HUES64 (cell line): Measurements from ENCODE around the gene PGAM2.

Experiments used
- H3K27ac ChIP-seq: 2 replicates; pipeline ENCODE4 v1.7.0; 2013; ENCODE audit warnings: low read depth, low read length, inconsistent platforms
- H3K27me3 ChIP-seq: 2 replicates; pipeline ENCODE4 v1.6.1; 2013; ENCODE audit warnings: mild to moderate bottlenecking, low read length; ENCODE audit not compliant: insufficient read depth
- H3K36me3 ChIP-seq: 2 replicates; pipeline ENCODE4 v1.6.1; 2013; ENCODE audit warnings: mild to moderate bottlenecking, low read length; ENCODE audit not compliant: insufficient read depth
- H3K4me1 ChIP-seq: 2 replicates; pipeline ENCODE4 v1.6.1; 2013; ENCODE audit warnings: mild to moderate bottlenecking, low read length, moderate library complexity; ENCODE audit not compliant: insufficient read depth
- H3K4me3 ChIP-seq: 2 replicates; pipeline ENCODE4 v1.5.1; 2013; ENCODE audit warnings: mild to moderate bottlenecking, low read length, moderate library complexity
- H3K9ac ChIP-seq: 2 replicates; pipeline ENCODE4 v1.6.1; 2013; ENCODE audit warnings: mild to moderate bottlenecking, low read depth, low read length
- H3K9me3 ChIP-seq: 2 replicates; pipeline ENCODE4 v1.6.1; 2013; ENCODE audit warnings: low read depth, low read length; ENCODE audit not compliant: insufficient read depth
- WGBS: fragments of 150-250, 120-280 bp; methylation state at CpG from one replicate; pipeline ENCODE4 v1.1.7; 2013; ENCODE audit warnings: missing lambda C conversion rate; 5-methylcytosine and 5-hydroxymethylcytosine counted together

PGAM2 gene

DNA sequence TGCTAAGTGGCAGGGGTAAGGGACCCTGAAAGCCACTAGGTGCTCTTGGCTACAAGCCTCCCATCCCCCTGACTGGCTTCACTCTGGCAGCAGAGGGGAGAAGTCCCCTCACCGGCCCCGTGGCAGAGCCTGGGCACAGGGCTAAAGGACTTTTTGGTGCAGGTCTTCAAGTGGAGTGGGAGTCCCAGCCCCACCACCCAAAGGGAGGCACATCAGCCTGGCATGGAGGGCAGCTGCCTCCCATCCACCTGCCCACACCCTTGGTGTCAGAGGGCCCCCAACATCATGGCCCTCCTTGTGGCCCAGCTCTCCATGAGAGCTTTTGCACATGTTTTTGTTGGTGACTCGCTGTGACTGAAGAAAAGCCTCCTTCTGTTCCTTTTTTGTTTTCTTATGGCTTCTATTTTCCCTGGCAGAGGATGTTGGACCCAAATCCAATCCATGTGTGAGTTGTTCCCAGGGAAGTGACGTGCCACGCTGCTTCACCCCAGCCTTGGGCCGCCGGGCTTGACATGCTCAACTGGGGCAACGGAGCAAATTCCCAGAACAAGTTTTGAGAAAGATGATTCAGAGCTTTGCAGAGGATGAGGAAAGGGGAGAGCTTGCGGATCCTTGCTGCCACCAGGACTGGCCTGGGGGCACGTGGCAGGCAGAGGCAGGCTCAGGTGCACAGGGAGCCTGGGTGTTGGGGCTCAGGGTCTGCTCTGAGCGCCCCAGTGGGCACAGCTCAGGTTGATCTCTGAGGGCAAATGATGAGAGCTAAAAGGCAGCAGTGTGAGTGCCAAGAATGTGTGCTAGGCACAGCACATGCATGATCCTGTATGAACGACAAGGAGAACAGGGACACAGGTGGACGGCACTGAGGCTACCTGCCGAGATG is 36.8 kb upstream of the PGAM2 start:
- Histone ChIP-seq H3K27ac (no peak overlapping the region), H3K36me3 (no peaks in the 10 kb centered on the region; the same call in 1 of the 2 replicates), H3K9me3 (no peaks in the 10 kb centered on the region), H3K4me1 (peaks cover 10% of the 10 kb centered on the region; the same call in 1 of the 2 replicates), H3K9ac (no peak overlapping the region), H3K27me3 (peaks cover 20% of the 10 kb centered on the region), H3K4me3 (no peak overlapping the region)
- WGBS, result 88% methylated on average over 14 of the region's 14 CpGs

DNA sequence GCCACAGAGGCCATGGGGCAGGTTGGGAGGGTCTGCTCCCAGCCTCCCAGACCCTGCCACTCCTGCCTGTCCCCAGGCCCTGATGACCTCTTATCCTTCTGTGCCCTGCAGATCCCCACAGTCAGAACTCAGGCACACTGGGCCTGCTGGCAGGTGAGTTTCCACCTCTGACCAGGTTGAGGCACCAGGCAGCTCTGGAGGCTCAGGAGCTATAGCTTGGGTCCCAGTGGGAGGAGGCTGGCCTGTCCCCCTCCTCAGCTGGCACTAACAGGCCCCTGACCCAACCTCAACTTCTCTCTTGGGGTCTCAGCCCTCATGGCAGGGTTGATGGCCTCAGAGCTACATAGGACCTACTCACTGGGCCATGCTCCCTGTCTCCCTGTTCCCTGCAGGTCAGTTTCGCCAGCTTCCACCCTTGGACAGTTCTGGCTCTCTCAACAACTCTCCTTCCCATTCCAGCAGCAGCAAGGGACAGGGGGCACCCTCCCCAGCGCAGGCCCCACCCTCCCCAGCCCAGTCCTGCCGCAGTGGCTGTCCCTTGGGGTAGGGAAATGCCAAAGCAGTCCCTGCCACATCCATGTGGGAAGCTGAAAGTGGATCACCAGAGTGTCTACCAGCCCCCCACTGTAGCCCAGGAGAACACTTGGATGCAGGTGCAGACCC is 36.1 kb upstream of the PGAM2 start:
- no peak overlapping the region for H3K9ac ChIP-seq
- peaks cover 20% of the 10 kb centered on the region for H3K27me3 ChIP-seq
- H3K4me1 ChIP-seq, result peaks cover 10% of the 10 kb centered on the region; the same call in 1 of the 2 replicates
- H3K36me3 ChIP-seq, result no peaks in the 10 kb centered on the region
- no peaks in the 10 kb centered on the region for H3K9me3 ChIP-seq
- 85% methylated on average over 3 of the region's 3 CpGs for WGBS
- H3K27ac ChIP-seq, result no peak overlapping the region
- no peak overlapping the region for H3K4me3 ChIP-seq

DNA sequence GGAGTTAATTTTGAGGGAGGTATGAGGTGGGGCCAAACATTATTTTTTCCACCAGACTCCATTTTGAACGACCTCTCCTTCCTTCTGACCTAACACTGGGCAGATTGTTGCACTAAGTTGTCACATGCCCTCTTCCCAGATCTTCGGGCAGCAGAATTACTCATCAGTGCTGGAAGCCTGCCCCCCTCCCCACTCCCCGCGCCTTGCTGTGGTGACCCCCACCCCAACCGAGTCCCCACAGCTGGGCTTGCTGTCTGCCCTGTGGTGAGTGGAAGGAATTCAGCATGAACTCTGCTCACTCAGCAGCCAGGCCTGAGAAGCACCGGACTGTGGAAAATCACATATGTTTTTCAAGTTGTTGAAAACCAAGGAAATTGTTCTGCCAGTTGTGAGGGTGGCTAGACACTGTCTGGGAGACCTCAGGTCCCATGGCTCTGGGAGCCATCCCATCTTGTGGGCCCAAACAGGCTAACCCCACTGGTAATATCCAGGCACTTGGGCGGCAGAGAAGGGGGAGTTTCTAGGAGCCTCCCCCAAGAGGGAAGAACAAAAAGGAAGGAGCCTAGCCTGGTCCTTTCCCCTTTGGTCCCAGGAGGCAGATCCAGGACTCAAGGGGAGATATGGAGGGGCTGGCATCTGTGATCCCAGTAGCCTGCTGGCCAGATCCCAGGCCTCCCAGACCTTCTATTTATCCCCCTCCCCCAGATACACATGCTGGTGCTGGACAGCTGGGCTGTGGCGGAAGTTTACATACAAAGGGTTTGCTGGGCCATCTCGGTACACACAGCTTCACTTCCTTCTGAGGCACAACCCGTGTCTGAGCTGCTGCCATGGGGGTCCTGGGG is 35.3 kb upstream of the PGAM2 start:
- 85% methylated on average over 10 of the region's 10 CpGs for whole genome bisulfite sequencing
- peaks cover 20% of the 10 kb centered on the region for H3K27me3 ChIP-seq
- peaks cover 10% of the 10 kb centered on the region; the same call in 1 of the 2 replicates for H3K4me1 ChIP-seq
- H3K36me3 ChIP-seq, result no peaks in the 10 kb centered on the region
- H3K4me3 ChIP-seq, result no peak overlapping the region
- no peak overlapping the region for H3K27ac ChIP-seq
- H3K9ac ChIP-seq, result no peak overlapping the region
- H3K9me3 ChIP-seq, result no peaks in the 10 kb centered on the region

DNA sequence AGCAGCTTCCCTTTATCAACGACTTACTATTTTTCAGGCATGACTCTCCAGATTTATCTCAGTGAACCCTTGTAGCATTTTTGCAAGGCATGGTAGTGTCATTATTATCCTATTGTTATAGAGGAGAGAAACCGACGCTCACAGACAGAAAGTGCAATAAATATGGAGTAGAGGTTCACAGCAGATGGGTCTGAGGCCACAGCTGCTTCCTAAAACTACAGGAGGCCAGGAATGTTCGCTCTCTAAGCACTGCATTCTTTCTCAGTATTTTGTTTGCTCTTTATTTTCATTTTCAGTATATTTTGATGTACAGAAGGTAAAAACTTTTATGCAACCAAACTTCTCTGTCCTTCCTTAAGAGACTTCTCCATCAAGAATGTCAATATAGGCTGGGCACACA is 34.3 kb upstream of the PGAM2 start:
- no peak overlapping the region for H3K9ac ChIP-seq
- no peaks in the 10 kb centered on the region for H3K36me3 ChIP-seq
- no peak overlapping the region for H3K4me3 ChIP-seq
- H3K9me3 ChIP-seq, result no peaks in the 10 kb centered on the region
- H3K27me3 ChIP-seq, result peaks cover 14% of the 10 kb centered on the region; the same call in 1 of the 2 replicates
- WGBS, result 92% methylated on average over 3 of the region's 4 CpGs
- H3K27ac ChIP-seq, result no peak overlapping the region
- 0 out of 2 replicates have a peak, but pooled peaks cover 2% of the 10 kb centered on the region for H3K4me1 ChIP-seq

DNA sequence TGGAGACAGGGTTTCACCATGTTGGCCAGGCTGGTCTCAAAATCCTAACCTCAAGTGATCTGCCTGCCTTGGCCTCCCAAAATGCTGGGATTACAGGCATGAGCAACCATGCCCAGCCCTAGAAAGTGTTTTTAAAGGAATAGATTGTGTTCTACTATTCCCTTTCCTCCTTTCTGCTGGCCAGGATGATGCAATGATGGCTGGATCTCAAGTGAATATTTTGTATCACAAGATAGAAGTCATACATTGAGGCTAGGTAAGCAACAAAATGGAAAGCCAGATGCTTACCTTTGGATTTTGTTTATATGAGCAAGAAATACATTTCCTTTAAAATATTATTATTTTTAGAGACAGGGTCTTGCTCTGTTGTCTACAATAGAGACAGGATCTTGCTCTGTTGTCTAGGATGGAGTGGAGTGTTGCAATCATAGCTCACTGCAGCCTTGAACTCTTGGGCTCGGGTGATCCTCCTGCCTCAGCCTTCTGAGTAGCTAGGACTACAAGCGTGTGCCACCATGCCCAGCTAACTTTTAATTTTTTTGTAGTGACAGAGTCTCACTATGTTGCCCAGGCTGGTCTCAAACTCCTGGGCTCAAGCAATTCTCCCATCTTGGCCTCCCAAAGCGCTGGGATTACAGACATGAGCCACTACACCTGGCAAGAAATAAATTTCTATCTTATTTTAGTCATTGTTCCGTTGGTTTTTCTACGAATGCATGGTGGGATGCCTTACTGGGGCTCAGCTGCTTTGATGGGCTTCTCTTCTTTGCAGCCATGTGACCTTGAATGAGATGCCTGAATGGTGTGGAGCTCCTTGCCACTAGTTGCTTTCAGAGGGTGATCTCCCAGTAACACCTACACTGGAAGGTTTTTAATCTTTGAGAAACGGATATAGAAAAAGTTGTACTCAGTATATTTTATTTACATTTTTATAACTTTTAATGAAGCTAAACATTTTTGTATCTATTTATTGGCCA is 33.0 kb upstream of the PGAM2 start:
- Histone ChIP-seq H3K4me3 (no peak overlapping the region), H3K27me3 (peaks cover 9% of the 10 kb centered on the region; the same call in 1 of the 2 replicates), H3K9ac (no peak overlapping the region), H3K4me1 (no peaks in the 10 kb centered on the region), H3K36me3 (no peaks in the 10 kb centered on the region), H3K9me3 (no peaks in the 10 kb centered on the region), H3K27ac (no peak overlapping the region)
- WGBS, result 98% methylated on average over 5 of the region's 6 CpGs

DNA sequence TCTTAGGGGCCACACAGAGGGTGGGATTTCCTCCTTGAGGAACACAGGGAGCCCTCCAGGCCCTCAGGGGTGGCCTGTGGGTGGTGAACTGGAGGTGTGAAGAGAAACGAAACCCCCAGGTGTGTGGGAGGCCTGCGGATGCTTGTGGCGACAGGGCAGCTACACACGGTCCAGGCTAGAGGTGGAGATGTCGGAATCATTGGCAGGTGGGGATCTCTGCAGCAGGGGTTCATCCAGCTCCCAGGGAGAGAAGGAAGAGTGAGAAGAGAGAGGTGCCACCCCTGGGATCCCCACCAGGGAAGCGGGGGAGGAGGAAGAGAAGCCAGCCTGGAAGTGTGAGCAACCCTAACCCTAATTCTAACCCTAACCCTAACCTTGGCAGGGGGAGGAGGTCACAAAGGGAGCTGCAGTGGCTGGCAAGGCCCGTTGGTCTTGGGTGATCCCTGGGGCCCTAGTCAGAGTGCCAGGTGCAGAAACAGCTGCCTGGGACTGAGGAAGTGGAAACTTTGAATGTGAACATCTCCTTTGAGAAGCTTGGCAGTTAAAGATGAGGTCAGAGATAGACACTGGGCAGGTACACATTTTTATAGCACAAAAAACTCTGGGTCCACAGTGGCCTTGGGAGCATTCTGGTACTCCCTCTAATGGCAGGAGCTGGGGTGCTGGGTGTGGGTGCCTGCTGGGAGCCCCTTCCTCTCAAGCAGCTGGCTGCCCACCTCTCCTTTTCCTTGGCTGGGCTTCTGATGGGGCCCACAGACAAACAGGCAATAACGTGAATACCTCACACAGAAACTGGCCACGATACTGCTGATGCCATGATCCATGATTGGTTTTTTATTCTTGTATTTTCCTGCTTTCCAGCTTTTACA is 31.9 kb upstream of the PGAM2 start:
- Histone ChIP-seq H3K4me1 (no peaks in the 10 kb centered on the region), H3K4me3 (no peak overlapping the region), H3K36me3 (no peaks in the 10 kb centered on the region), H3K27me3 (no peaks in the 10 kb centered on the region; the same call in 1 of the 2 replicates), H3K9me3 (no peaks in the 10 kb centered on the region), H3K27ac (no peak overlapping the region), H3K9ac (no peak overlapping the region)
- 88% methylated on average over 8 of the region's 9 CpGs for WGBS

DNA sequence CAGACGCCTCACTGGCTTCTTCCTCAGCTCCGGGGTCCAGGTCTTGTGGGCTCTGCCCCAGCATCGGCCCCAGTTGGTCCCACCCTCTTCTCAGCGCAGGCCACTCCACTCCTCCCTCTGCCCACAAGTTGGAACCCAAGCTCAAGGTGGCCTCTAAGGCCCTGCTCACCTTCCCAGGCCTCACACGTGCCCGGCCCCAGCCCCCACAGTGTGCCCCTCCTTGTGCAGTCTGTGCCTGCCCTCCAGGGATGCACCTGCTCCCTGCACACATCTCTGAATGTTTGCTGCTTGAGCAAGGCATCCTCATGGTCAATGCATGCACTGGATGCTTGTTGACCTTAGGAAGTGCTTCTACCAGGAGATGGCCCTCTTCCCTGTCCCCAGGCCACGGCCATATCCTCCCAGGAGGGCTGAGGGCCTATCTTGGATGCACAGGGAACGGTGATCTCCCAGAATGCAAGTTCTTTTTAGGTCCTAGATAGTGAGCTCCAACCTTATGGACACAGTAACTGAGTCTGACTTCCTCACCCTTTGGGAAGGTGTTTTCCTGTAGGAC is 31.0 kb upstream of the PGAM2 start:
- WGBS, result 86% methylated on average over 8 of the region's 8 CpGs
- H3K4me3 ChIP-seq, result no peak overlapping the region
- no peak overlapping the region for H3K9ac ChIP-seq
- H3K27ac ChIP-seq, result no peak overlapping the region
- no peaks in the 10 kb centered on the region; the same call in 1 of the 2 replicates for H3K27me3 ChIP-seq
- H3K36me3 ChIP-seq, result no peaks in the 10 kb centered on the region
- no peaks in the 10 kb centered on the region for H3K4me1 ChIP-seq
- no peaks in the 10 kb centered on the region for H3K9me3 ChIP-seq

DNA sequence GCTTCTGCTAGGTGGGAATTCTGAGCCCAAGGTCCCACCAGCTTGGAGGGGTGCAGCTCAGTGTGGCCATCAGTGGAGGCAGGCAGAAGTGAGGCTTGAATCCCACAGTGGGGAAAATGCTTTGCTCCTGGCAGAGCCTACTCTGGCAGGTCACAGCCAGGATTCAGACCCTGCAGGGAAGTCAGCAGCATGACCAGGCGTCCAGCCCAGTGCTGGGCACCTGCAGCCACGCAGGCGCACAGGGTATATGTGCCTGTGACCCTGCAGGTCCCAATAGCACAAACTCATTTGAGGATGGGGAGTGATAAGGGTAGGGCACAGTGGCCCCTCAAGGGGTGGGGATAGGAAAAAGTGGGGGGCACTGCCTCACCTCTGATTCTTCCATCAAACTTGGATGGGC is 30.4 kb upstream of the PGAM2 start:
- H3K4me1 ChIP-seq, result no peaks in the 10 kb centered on the region
- WGBS, result 92% methylated on average over 3 of the region's 3 CpGs
- H3K27ac ChIP-seq, result no peak overlapping the region
- H3K4me3 ChIP-seq, result no peak overlapping the region
- H3K27me3 ChIP-seq, result no peaks in the 10 kb centered on the region; the same call in 1 of the 2 replicates
- H3K9me3 ChIP-seq, result no peaks in the 10 kb centered on the region
- no peaks in the 10 kb centered on the region for H3K36me3 ChIP-seq
- no peak overlapping the region for H3K9ac ChIP-seq

DNA sequence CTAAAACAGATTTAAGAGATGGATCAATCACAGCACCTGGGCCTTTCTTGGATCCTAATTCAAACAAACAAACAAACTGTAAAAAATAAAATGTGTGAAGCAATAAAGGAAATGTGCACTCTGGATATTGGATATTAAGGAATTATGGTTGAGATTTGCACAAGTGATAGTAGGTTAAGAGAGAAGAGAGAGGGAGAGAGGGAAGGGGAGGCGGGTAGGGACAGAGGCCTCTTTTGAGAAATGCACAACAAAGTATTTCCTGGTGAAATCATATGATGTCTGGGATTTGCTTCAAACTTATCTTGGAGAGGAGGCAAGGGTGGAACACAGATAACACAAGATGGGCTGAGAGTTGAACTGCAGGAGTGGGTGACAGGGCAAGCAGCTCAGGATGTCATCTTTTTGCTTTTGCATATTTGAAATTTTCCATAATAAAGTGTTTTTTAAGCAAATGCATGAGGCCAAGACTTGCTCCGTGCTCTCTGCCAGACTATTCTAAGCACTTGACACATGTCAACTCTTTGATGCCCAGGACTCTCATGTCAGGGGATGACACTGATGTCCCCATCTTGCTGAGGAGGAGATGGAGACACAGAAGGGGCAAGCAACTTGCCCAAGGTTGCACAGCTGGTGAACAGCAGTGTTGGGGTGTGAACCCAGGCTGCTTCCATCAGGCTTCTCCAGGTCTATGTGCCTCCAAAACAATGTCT is 29.7 kb upstream of the PGAM2 start:
- Histone ChIP-seq H3K9ac (no peak overlapping the region), H3K4me3 (no peak overlapping the region), H3K27me3 (no peaks in the 10 kb centered on the region; the same call in 1 of the 2 replicates), H3K9me3 (no peaks in the 10 kb centered on the region), H3K27ac (no peak overlapping the region), H3K4me1 (no peaks in the 10 kb centered on the region), H3K36me3 (no peaks in the 10 kb centered on the region)
- WGBS, result 80% methylated on average over 2 of the region's 2 CpGs
